GM13976 (cell line): ENCODE results near the gene G6PC1.
"Not testable (repeated sequence)": the region's sequence is repeated elsewhere in the genome, so short reads cannot be mapped to it uniquely, and the experiment has no call there.

Experiments used
- DNase-seq: peaks from one replicate; pipeline ENCODE4 v3.0.0; 2012; ENCODE audit warnings: low spot score
- CTCF ChIP-seq: IDR thresholded peaks from 2 replicates; pipeline ENCODE4 v1.5.1; 2012; ENCODE audit warnings: borderline replicate concordance, mild to moderate bottlenecking; ENCODE audit not compliant: insufficient read depth; ENCODE audit errors: extremely low read depth, missing control alignments, control extremely low read depth
- in situ Hi-C: fragments of 300-500 bp; cut with MboI; formaldehyde crosslinking; loops from one replicate; pipeline ENCODE4 v1.12.0; 2022; ENCODE audit warnings: low sequenced_read_pairs, mixed read lengths, inconsistent platforms; ENCODE audit not compliant: unreplicated experiment

The G6PC1 gene

DNA sequence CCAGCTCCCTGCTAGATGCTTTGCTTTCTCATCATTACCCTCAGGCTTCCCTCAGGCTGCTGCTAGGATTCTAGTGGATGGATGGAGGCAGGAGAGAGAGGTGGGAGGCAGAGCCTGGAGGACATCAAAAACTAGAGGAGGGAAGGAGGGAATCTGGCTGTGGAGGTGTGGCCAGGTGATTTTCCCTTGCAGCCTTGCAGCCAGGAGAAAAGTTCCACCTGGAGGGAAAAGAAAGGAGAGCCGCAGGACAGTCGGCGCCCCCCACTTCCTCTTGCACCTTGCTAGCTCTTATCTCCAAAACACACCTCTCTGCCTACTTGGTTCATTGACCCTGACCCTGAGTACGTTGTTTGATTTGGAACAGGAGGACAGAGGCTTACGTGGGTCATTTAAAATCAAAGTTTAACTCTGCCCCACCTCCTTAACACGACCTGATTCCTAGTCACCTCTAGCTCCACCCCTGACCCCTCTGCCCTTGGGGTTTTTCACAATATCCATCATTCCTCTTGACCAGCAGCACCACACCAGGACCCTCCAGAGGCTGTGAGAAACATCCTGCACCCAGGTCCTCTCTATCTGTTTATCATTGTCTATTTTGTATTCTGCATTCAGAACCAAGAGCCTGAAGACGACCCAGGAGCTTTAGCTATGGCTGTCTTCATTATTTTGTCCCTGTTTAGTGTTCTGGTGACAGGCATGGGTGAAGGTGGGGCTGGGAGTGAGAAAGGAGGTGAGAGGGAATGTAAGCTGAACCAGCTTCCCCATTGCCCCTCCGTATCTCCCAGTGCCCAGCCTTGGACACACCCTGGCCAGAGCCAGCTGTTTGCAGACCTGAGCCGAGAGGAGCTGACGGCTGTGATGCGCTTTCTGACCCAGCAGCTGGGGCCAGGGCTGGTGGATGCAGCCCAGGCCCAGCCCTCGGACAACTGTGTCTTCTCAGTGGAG, 33.7 kb upstream of the G6PC1 start:
- no peak for DNase-seq
- in situ Hi-C loops: no loop called here
- no peak for TF ChIP-seq CTCF

GRCh38 chr17:42867694-42868261, 32.8 kb upstream of the G6PC1 start:
- DNase-seq, in situ Hi-C loops: not testable (repeated sequence)

DNA sequence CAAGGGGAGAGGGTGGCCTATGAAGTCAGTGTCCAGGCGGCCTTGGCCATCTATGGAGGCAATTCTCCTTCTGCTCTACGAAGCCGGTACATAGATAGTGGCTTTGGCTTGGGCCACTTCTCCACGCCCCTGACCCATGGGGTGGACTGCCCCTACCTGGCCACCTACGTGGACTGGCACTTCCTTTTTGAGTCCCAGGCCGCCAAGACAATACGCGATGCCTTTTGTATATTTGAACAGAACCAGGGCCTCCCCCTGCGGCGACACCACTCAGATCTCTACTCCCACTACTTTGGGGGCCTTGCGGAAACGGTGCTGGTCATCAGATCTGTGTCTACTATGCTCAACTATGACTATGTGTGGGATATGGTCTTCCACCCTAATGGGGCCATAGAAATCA, 32.3 kb upstream of the G6PC1 start:
- in situ Hi-C loops: no loop called here
- no peak for DNase-seq
- no peak for TF ChIP-seq CTCF

DNA sequence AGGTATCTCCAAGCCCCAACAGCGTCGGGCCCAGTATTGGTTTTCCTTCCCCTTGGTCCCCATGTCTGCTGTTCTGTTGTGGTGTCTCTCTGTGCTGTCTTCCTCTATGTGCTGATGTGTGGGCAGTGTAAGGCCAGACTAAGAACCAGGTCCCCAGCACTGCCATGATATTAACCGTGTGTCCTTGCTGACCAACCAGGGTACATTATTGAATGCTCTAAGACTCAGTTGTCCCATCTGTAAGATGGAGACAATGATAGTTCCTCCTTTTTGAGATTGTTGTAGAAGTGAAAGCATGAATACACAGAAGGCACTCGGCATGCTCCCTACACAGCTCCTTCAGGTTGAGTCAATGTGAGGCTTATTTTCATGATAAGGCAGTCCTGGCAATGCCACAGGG, 29.0 kb upstream of the G6PC1 start:
- DNase-seq: no peak
- in situ Hi-C loops: no loop called here
- no peak for TF ChIP-seq CTCF

GRCh38 chr17:42872251-42872965, 28.2 kb upstream of the G6PC1 start:
- DNase-seq: no peak
- no peak for TF ChIP-seq CTCF
- in situ Hi-C loops: no loop called here

DNA sequence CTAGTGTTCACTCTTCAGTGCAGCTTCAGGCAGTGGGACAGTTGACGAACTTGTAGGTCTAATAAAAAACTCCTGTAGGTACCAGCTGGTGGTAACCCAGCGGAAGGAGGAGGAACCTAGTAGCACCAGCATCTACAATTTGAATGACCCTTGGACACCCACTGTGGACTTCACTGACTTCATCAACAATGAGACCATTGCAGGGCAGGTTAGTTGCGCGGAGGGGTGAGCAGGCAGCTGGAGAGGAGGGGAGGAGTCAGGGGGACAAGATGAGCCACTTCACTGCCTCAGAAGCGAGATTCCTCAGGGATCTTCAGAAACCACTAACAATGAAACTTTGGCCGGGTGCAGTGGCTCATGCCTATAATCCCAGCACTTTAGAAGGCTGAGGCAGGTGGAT, 27.3 kb upstream of the G6PC1 start:
- DNase-seq: no peak
- TF ChIP-seq CTCF: no peak
- in situ Hi-C loops: no loop called here

GRCh38 chr17:42873932-42874695, 26.5 kb upstream of the G6PC1 start:
- in situ Hi-C loops, DNase-seq: not testable (repeated sequence)
